Activated naive CD4-positive, alpha-beta T cell treated with Interleukin-2 at 50 U/mL for 16 hours (primary cell): ENCODE results near the gene ROM1.

Experiments used
- DNase-seq: peaks from one replicate; pipeline ENCODE4 v3.0.0-alpha.2; 2020

The ROM1 gene

DNA sequence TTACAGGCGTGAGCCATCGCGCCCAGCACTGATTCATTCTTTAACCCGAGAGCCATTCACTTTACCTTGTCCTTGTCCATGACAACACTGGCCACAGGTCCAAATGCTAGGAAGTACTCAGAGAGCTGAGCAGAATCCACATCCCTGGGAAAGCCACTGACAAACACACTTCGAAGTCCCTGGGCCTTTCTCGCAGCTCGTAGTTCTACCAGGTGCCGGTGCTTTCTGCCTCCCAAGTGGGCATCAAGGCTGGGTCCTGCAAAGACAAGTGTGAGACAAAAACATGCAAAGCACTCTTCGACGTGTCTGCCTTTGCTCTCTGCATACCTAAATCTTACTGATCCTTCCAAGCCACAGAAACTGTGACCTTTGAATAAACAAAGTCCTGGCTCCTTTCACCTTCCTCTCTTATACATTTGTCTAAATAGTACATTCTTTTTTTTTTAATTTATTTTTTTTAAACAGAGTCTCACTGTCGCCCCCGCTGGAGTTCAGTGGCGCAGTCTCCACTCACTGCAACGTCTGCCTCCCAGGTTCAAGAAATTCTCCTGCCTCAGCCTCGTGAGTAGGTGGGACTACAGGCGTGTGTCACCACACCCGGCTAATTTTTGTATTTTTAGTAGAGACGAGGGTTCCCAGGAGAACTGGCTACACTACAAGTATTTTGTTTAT lies 24.0 kb upstream of the ROM1 start:
- DNase-seq = no peak

- peak; percentile 96 for DNase-seq
These were observed 21.5 kb upstream of the ROM1 start, which contains the start of gene TUT1 for GRCh38 chr11:62591448-62592145. TUT1 (minus strand) TSS chr11:62591523; CDS start chr11:62591485, 38 bp downstream.

GRCh38 chr11:62592146-62592815 lies 20.8 kb upstream of the ROM1 start:
- DNase-seq = no peak

GRCh38 chr11:62592989-62593421 lies 20.1 kb upstream of the ROM1 start:
- no peak for DNase-seq

- DNase-seq = peak; percentile 79
These were observed 19.5 kb upstream of the ROM1 start for GRCh38 chr11:62593434-62594044.

DNA sequence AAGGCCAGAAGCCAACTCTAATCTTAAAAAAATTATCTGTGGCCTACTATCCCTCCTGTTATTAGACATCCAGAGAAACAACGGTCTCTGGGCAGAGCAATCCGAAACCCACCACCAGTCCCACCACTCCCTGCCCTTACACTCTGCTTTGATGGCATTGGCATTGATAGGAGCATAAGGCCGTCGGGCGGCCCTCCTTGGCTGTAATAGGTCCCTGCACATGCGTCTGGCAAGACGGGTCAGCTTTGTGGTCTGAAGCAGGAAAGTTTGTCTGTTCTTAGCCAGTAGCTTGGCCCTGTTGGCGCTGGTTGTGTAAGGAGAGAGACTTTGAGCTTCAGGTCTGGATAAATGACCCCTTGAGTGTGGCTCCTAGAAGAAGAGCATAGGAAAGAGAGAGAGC lies 17.9 kb upstream of the ROM1 start:
- no peak for DNase-seq

DNA sequence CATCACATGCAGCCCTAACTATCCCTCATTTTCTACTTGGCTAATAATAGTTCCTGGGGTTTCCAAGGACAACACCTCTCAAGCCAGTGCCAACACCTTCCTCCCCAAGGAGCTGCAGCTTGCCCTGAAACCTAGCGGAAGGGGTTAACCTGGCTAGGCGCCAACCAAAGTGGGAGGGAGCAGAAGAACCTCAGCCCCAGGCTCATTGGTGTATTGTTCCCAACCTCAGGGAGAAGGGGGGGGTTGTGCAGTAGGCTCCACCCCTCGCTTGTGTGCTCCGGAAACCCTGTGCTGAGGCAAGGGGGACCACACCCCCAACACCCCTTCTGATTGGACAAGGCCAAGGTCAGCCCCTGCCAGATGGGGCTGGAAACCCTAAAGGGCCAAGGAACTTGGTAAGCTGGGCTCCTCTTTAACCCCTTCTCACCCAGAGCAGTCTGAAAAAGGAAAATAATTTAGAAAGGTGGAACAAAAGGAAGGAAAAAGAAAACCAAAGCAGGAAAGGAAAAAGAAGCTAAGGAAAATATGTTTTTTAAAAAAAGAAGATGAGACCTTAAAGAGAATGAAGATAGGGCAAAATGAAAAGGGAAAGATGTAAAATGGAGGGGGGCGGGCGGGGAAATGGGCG lies 13.9 kb upstream of the ROM1 start:
- DNase-seq = peak; percentile 96

DNA sequence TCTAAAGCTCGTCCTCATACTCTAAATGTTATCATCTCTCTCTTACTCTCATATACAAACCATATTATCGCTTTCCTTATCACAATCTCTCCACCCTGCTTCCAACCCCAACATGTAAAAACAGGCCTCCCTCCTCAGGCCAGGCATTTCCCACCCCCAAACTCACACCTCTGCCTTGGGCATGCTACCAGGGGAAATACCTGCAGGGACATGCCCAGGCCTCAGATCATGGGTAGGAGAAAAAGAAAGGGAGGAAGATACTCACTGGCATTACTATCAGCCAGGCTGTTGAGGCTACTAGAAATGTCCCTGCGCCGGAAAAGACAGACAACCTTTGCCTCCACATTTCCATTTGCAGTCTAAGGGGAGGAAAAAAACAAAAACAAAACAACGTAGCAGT lies 13.2 kb upstream of the ROM1 start:
- no peak for DNase-seq

DNA sequence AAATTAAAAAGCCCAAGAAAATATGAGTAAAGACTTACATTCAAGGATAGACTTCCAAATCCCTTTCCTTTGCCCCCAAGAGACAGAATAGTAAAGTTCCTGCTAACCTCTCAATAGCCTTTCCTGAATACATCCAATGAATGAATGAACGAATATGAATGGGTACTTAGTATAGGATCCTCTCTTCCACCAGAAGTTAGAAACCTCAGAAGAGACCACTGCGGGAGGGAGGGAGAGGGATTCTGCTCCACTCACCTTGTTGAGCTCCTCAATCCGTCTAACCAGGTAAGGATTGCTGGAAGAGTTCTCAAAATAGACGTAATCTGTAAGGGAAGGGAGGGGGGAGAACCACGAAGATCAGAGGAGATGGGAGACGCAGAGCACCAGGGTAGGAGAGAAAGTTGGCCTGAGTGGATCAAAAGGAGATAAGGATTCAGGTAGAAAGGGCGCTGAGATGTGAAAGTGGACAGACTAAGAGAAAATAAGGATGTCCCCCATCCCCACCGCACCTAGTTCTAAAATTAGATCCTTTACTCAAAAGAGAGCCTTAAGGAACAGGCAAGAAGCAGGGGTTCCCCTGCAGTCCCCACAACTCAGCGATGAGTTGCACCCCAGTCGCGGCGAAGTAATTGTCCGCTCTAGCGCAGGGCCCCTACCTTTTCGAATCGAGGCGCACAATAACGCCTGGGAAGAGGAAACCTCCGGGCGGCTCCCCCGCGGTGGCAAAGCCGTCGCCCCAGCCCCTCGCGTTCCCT lies 12.5 kb upstream of the ROM1 start:
- DNase-seq = peak; percentile 43

DNA sequence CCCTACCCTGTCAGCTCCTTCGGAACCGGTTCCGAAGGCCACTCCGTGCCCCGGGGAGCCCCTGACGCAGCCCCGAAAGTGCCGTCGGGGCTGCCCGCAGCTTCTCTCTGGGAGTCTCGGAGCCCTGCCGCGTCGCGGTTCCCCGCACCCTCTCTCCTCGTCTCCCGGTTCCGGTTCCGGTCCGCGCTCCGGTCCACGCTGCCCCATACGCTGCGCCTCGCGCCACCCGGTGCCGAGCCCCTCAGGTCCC lies 12.0 kb upstream of the ROM1 start:
- DNase-seq = peak; percentile 56

DNA sequence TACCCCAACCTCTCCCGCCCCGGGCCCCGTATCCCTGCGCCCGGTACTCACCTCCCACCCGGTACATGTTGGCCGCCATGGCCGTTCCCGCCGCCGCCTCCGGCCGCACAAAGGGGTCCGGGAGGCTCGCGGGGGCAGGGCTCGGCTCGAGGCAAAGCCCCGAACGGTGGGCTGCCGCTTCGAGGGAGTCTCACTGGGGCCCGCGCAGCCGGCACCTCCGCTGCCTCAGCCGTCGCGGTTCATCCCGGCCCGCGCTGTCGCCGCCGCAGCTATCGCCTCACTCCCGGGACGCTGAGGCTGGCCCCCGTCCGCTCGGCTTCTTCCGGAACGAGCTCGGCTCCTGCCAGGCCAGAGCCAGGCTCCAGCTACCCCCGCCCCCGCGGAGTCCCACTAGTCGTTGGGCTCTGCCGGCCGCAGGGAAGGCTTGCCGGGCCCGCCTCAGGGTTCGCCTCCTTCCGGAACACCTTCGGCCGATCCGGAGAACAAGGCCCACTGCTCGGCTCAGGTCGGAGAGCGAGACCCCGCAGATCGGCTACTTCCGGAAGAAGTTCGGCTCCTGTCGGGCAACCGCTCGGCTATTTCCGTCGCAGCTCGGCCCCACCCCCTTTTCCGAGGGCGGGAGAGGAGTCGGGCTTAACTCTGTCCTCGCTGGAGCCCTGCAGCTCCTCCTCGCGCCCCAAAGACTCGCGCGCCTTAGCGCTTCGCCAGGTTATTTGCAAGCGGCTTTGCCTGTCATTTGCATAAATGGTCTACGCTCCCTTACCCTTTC lies 11.5 kb upstream of the ROM1 start, which contains the start of gene MTA2:
Gene MTA2 (minus strand): TSS at position 494 of the 769 bp plus-strand sequence. CDS start 415 bp downstream, at position 79.
- peak; percentile 100 for DNase-seq

- no peak for DNase-seq
These were observed 10.7 kb upstream of the ROM1 start for GRCh38 chr11:62602141-62603071.

DNA sequence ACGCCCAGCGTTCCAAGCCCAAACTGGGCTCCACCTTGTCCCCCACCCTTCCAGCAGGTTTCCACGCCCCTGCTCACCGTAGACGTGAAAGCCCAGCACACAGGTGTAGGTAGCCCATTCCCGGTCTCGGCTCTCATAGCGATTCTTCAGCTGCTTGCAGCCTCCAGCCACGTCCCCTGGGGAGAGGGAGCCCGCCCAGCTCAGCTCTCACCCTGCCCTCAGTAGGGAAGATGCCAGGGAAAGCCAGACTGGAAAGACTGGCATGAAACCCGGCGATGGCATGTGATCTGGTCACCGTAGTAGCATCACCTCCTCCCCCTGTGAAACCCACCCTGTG lies 10.0 kb upstream of the ROM1 start:
- DNase-seq = no peak

- no peak for DNase-seq
These were observed 9.2 kb upstream of the ROM1 start for GRCh38 chr11:62603776-62604299.

DNA sequence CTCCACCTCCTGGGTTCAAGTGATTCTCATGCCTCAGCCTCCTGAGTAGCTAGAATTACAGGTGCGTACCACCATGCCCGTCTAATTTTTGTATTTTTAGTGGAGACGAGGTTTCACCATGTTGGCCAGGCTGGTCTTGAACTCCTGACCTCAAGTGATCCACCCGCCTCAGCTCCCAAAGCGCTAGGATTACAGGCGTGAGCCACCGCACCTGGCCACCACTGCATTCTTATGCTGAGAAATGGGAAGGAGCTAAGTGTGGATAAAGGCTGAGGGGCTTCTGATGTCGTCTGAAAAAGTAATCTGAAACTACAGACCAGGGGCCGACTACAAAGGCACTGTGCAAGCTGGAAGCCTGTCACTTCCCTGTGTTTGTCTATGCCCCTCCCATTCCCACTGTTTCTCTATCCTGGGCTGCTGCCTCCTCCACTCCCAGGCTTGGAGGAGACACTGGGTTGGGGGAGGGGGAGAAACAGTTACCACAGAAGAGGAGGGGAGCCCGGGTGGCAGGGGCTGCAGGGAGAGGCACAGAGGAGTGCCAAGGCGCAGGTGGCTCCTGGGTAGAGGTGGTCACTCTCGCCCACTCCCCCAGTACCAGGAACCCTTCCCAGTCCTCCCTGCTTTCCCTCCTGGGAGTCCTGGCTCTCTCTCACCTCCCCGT lies 8.5 kb upstream of the ROM1 start:
- DNase-seq = no peak

GRCh38 chr11:62605467-62605866 lies 7.6 kb upstream of the ROM1 start:
- DNase-seq = no peak

GRCh38 chr11:62605902-62606301 lies 7.2 kb upstream of the ROM1 start:
- no peak for DNase-seq

- DNase-seq = no peak
These were observed 5.3 kb upstream of the ROM1 start for GRCh38 chr11:62607714-62608113.

DNA sequence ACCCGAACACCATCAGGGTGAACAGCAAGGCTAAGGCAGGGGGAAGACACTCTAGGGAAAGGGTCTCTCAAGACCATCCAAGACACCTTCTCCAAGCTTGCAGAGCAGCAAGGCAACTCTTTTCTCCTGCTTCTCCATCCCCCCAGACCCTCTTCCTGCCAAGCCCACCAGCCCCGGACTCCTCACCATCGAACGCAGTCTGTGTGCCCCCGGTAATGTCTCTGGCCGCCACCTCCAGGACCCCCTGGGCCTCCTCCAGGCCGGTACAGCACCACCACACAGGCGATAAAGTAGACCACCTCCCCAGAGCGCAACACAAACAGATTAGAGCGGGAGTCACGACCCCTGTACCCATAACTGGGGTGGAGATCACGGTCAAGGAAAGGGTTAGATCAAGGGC lies 4.3 kb upstream of the ROM1 start:
- no peak for DNase-seq

- DNase-seq = no peak
These were observed 2.7 kb upstream of the ROM1 start for GRCh38 chr11:62610403-62610802.
